Pericardium fibroblast (primary cell): ENCODE results near the gene RPL3. TPM values are rescaled to one million over a fixed set of nuclear protein-coding genes. Genes with fewer than 3 reads are reported as not detected.

Experiments
- total RNA-seq: library from RNA; depleted of rRNA; stranded (reverse); fragments of >200 nt; gene quantifications from 2 replicates; pipeline ENCODE4 v1.2.3, GENCODE V29; 2015

Gene RPL3
- total RNA-seq: 2,700 and 3,654 TPM in 2 replicates

DNA sequence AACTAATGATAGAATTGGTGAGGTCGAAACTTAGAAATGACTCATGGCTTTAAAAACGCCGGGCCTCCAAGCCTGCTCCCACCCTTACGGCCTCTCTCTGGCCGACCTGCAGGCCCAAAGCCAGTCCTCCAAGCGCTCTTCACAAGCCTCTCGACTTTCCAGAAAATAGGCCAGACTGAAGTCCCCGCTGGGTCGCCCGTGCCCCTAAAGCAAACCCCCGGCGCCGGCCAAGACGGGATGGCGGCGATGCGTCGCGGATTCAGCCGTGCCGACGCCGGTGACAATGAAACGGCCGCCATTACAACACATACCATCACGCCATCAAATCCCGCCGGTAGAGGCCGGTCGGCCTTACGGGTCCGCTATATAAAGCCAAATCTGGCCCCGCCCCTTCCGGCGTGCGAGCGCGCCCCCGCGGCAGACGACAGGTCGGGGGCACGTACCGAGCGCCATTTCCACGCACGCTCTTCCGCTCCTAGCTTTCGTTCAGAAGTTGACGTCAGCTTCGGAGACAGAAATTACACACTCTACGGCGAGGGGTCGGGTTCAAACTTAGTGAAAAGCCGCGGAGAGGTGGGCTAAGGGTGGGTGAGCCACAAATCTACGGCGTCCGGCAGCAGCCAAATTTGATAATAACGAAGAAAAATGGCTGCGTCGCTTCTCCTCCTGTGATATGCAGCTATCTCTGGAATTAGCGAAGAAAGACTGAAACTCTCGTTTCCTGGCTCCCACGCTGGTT lies at the start of gene RPL3:
TSS of gene RPL3 (minus strand) at position 340 of the 739 bp plus-strand sequence. CDS start at position 314, 26 bp downstream.

GRCh38 chr22:39349967-39350726 lies 30.7 kb upstream of the RPL3 start, which contains the start of gene SYNGR1:
Gene SYNGR1, plus strand, starts transcription at chr22:39349991. Its CDS starts 20 bp downstream, at chr22:39350011.

Other genes starting within 250 kb of the RPL3 start
- 5.4 and 9.2 TPM in 2 replicates for gene APOBEC3G, start 242.3 kb downstream of the RPL3 start, total RNA-seq
- gene APOBEC3H, start 222.4 kb downstream of the RPL3 start, total RNA-seq: not detected in 2 replicates
- 0.70 and 5.3 TPM in 2 replicates for gene CBX7, start 166.9 kb downstream of the RPL3 start, total RNA-seq
- 5.3 and 9.2 TPM in 2 replicates for gene PDGFB, start 74.6 kb downstream of the RPL3 start, total RNA-seq
- gene SYNGR1, start 30.4 kb upstream of the RPL3 start, total RNA-seq: 10.7 and 14.9 TPM in 2 replicates
- gene TAB1, start 80.2 kb upstream of the RPL3 start, total RNA-seq: 16.5 and 17.4 TPM in 2 replicates
- 4.1 and 22.2 TPM in 2 replicates for gene MGAT3, start 137.4 kb upstream of the RPL3 start, total RNA-seq
- 21.0 and 21.6 TPM in 2 replicates for gene MIEF1, start 182.7 kb upstream of the RPL3 start, total RNA-seq
- 522 and 632 TPM in 2 replicates for gene ATF4, start 200.9 kb upstream of the RPL3 start, total RNA-seq
- 98.8 and 105 TPM in 2 replicates for gene RPS19BP1, start 213.1 kb upstream of the RPL3 start, total RNA-seq